AG10803 (cell line): ENCODE data around the gene FAM131B.

ENCODE experiments used
- DNase-seq: peaks from one replicate; pipeline ENCODE4 v3.0.0; 2010; ENCODE audit warnings: low read depth
- H3K4me3 ChIP-seq: 2 replicates; pipeline ENCODE4 v1.5.1; 2011; ENCODE audit warnings: mild to moderate bottlenecking, low read length, control low read depth
- CTCF ChIP-seq: conservative IDR thresholded peaks from 2 replicates; pipeline ENCODE4 v1.5.1; 2011; ENCODE audit warnings: mild to moderate bottlenecking, low read length, control low read depth, inconsistent platforms

The FAM131B gene

GRCh38 chr7:143389316-143390103 is 27.0 kb upstream of the FAM131B start:
- DNase-seq: no peak
- TF ChIP-seq CTCF: no peak
- no peak overlapping the region for H3K4me3 ChIP-seq

- H3K4me3 ChIP-seq: no peak overlapping the region
- no peak for DNase-seq
- no peak for TF ChIP-seq CTCF
Observed at GRCh38 chr7:143388491-143389101, 26.1 kb upstream of the FAM131B start.

- H3K4me3 ChIP-seq: no peak overlapping the region
- no peak for DNase-seq
- TF ChIP-seq CTCF: no peak
Observed at GRCh38 chr7:143388051-143388450, 25.5 kb upstream of the FAM131B start.

- no peak for DNase-seq
Observed at GRCh38 chr7:143387156-143387975, 24.9 kb upstream of the FAM131B start.

GRCh38 chr7:143385891-143386781 is 23.6 kb upstream of the FAM131B start:
- peak overlapping the region; percentile 29 for H3K4me3 ChIP-seq
- no peak for TF ChIP-seq CTCF
- no peak for DNase-seq

More at GRCh38 chr7:143387156-143387975, 24.9 kb upstream of the FAM131B start:
- H3K4me3 ChIP-seq: no peak overlapping the region
- TF ChIP-seq CTCF: no peak
